22Rv1 (cell line): ENCODE measurements around the gene POFUT1.
"Not testable (repeated sequence)": the region's sequence is repeated elsewhere in the genome, so short reads cannot be mapped to it uniquely, and the experiment has no call there.

Experiments
- H3K27ac ChIP-seq: fragments of 450-650 bp; 2 replicates; pipeline ENCODE4 v1.5.1; 2017
- CTCF ChIP-seq: fragments of 450-650 bp; IDR thresholded peaks from 2 replicates; pipeline ENCODE4 v1.5.1; 2017; ENCODE audit warnings: mild to moderate bottlenecking
- ZFX ChIP-seq: fragments of 450-650 bp; IDR thresholded peaks from 2 replicates; pipeline ENCODE4 v1.6.1; 2017; ENCODE audit warnings: antibody characterized with exemption, borderline replicate concordance

POFUT1 gene

DNA sequence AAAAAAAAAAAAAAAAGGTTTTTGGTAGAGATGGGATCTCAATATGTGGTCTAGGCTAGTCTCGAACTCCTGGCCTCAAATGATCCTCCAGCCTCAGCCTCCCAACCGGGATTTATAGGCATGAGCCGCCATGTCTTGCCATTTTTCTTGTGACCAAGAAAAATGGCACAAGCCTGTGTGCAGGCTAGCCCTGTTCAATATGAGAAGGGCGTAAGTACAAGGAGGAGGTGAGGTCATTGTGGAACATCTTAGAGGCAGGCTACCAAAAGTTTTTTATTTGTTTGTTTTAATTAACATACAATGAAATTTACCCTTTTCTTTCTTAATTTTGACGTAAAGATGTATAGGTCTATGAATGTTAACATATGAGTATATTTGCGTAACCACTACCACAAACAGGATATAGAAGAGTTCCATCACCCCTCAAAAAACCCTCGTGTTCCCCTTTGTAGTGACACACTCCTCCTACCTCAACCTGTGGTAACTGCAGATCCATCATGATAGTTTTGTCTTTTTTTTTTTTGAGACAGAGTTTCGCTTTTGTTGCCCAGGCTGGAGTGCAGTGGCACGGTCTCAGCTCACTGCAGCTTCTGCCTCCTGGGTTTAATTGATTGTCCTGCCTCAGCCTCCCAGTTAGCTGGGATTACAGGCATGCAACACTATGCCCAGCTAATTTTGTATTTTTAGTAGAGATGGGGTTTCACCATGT, 41.5 kb downstream of the POFUT1 start:
- H3K27ac ChIP-seq, result no peak overlapping the region
- TF ChIP-seq ZFX (no peak), CTCF (no peak)

DNA sequence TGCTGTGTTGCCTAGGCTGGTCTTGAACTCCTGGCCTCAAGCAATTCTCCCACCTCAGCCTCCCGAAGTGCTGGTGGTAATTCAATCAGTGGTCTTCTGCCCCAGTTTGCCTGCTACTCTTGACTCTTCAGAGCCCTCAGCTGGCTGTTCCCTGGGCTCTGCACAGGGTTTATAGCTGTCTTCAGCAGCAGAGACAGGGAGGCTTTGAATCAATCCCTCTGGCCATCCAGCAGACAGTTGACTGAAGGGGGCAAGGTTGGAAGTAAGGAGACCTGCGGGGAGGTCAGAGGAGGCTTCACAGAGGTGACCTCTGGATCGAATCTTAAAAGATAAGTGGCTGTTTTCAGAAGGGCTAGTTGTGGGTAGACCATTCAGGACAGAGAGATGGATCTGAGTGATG, 43.8 kb downstream of the POFUT1 start:
- TF ChIP-seq CTCF (no peak), ZFX (no peak)
- no peak overlapping the region for H3K27ac ChIP-seq

DNA sequence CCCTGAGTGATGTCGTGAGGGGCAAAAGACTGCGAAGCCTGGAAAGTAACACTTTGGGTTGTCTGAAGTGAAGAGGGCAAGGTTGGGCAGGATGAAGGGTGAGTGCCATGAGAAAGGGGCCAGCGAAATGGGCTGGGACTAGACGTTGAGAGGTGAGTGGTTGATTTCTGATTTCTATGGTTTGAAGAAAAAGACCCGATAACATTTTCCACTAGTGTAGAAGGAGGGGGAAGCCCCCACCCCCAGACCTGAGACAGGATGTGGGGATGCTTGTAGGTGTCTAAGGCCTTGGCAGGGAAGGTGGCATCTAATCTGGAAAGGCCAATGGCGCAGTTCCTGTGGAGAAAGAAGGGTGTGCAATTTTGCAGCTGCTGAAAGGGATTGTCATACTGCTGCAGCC, 44.5 kb downstream of the POFUT1 start:
- TF ChIP-seq ZFX (no peak), CTCF (no peak)

GRCh38 chr20:32260973-32261372, 53.3 kb downstream of the POFUT1 start:
- not testable (repeated sequence) for H3K27ac ChIP-seq

More for the DNA sequence above, 44.5 kb downstream of the POFUT1 start:
- H3K27ac ChIP-seq, result no peak overlapping the region

DNA sequence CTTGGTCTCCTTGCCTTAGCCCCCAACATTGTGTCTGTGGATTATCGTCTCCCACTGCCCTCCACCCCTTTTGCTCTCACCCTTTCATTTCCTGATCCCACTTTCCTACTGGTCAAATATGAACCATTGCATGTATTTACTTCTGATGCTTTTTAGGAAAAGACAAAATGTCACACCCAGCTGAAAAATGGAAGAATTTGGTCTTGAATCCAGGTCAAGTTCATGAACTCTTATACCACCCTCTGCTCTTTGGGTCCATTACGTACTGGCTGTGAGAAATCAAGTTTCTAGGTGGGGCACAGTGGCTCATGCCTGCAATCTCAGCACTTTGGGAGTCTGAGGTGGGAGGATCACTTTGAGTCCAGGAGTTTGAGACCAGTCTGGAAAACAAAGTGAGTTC, 54.0 kb downstream of the POFUT1 start:
- TF ChIP-seq ZFX (no peak), CTCF (no peak)
- no peak overlapping the region for H3K27ac ChIP-seq

DNA sequence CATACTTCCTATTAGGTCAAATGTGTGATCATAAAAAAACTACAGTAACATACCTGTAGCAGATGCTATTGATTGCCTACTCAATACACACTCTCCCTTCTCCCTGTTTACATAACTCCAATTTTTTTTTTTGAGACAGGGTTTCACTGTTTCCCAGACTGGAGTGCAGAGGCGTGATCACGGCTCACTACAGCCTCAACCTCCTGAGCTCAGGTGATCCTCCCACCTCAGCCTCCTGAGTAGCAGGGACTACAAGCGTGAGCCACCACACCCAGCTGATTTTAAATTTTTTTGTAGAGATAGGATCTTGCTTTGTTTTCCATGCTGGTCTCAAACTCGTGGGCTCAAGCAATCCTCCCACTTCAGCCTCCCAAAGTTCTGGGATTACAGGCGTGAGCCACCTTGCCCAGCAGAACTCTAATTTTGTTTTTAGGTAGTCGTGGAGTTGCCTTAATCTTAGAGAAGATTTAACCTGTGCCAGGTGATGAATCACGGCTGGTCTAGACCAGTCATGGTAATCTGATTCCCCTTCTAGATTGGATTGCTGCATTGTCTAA, 55.8 kb downstream of the POFUT1 start:
- TF ChIP-seq CTCF, result no peak
- no peak overlapping the region for H3K27ac ChIP-seq

DNA sequence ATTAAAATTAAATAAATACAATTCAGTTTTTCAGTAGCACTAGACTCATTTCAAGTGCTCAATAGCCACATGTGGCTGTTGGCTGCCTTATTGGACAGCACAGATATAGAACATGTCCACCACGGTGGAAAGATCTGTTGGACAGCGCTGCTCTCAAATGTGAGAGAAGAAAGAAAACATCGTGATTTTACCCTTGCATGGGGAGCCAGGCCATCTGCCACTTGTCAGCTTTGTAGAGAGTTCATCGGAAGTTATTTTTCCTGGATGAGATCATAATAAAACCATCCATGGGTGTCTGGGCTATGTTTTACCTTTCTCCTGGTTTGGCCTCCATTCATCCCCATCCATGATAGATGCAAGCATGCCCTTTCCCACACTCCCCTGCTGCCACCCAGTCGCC, 63.9 kb downstream of the POFUT1 start:
- TF ChIP-seq CTCF, result no peak
- no peak for TF ChIP-seq ZFX
- no peak overlapping the region for H3K27ac ChIP-seq

DNA sequence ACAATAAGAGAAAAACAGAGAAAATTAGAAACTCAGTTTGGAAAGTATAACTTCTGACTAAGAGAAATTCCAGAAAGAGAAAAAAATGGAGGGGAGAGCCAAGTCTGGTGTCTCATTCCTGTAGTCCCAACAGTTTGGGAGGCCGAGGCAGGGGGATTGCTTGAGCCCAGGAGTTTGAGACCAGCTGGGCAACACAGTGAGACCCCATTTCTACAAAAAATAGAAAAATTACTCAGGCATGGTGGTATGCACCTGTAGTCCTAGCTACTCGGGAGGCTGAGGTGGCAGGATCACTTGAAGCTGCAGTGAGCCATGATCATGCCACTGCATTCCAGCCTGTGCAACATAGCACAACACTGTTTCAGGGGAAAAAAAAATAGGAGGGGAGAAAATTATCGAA, 66.7 kb downstream of the POFUT1 start:
- no peak for TF ChIP-seq CTCF
- no peak for TF ChIP-seq ZFX
- H3K27ac ChIP-seq, result no peak overlapping the region

DNA sequence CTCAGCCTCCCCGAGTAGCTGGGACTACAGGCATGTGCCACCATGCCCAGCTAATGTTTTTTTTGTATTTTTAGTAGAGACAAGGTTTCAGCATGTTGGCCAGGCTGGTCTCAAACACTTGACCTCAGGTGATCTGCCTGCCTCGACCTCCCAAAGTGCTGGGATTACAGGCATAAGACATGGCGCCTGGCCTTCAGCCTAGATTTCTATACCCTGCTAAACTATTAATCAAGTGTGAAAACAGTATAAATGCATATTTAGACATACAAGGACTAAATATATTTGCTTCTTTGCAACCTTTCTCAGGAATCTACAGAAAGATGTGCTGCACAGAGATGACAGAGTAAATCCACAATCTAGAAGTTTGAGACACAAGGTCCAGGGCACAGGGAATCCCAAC, 67.5 kb downstream of the POFUT1 start:
- not testable (repeated sequence) for H3K27ac ChIP-seq
